OCI-LY7 (cell line): ENCODE data around the gene PTPRCAP. TPM values are rescaled to one million over a fixed set of nuclear protein-coding genes. Genes with fewer than 3 reads are reported as not detected.

ENCODE experiments used
- BruUV-seq: library from RNA; stranded (reverse); fragments of 400-500 nt; replicated peaks from 2 replicates; lab custom pipeline; 2021; lab: Mats Ljungman, UMichigan
- CTCF ChIA-PET: fragments of 300-600 bp; sonication (Branson Sonifier 250); formaldehyde crosslinking; loops from one replicate; lab custom pipeline; 2022; ENCODE audit warnings: antibody characterized with exemption; ENCODE audit not compliant: unreplicated experiment; lab: Charles Lee
- POLR2A ChIA-PET: fragments of 300-600 bp; sonication (Branson Sonifier 250); formaldehyde crosslinking; loops from one replicate; lab custom pipeline; 2022; ENCODE audit warnings: antibody characterized with exemption; lab: Charles Lee
- DNase-seq: peaks from one replicate; pipeline ENCODE4 v3.0.0-alpha.2; 2015; ENCODE audit warnings: low spot score
- H2AFZ ChIP-seq: fragments of 200-600 bp; sonication (generic), shearing (Covaris generic); 2 replicates; pipeline ENCODE4 v1.6.1; 2014; ENCODE audit warnings: mild to moderate bottlenecking, antibody characterized with exemption, low read length, moderate library complexity
- H3K27ac ChIP-seq: fragments of 200-600 bp; sonication (generic); 2 replicates; pipeline ENCODE4 v1.5.1; 2014; ENCODE audit warnings: mixed run types, low read depth, mild to moderate bottlenecking, moderate library complexity, low read length, inconsistent platforms; ENCODE audit not compliant: poor library complexity, severe bottlenecking
- H3K36me3 ChIP-seq: fragments of 200-600 bp; sonication (generic); 2 replicates; pipeline ENCODE4 v1.6.1; 2014; ENCODE audit warnings: mild to moderate bottlenecking, antibody characterized with exemption, low read length, moderate library complexity, mixed read lengths; ENCODE audit not compliant: insufficient read depth
- H3K4me1 ChIP-seq: fragments of 200-600 bp; sonication (generic); 2 replicates; pipeline ENCODE4 v1.5.1; 2014; ENCODE audit warnings: mild to moderate bottlenecking, low read length; ENCODE audit not compliant: insufficient read depth, poor library complexity, severe bottlenecking
- H3K4me2 ChIP-seq: fragments of 200-600 bp; sonication (generic); 2 replicates; pipeline ENCODE4 v1.6.1; 2014; ENCODE audit warnings: mild to moderate bottlenecking, low read length
- H3K4me3 ChIP-seq: fragments of 200-600 bp; sonication (generic); 2 replicates; pipeline ENCODE4 v1.5.1; 2014; ENCODE audit warnings: mild to moderate bottlenecking, low read depth, low read length; ENCODE audit not compliant: poor library complexity, severe bottlenecking
- H3K79me2 ChIP-seq: fragments of 200-600 bp; sonication (generic); 2 replicates; pipeline ENCODE4 v1.6.1; 2016; ENCODE audit warnings: low read depth, mild to moderate bottlenecking, low read length, moderate library complexity, mixed read lengths; ENCODE audit not compliant: insufficient read depth
- H3K9me2 ChIP-seq: fragments of 200-600 bp; sonication (generic); 2 replicates; pipeline ENCODE4 v1.6.1; 2016; ENCODE audit warnings: mild to moderate bottlenecking, low read length, mixed read lengths; ENCODE audit not compliant: insufficient read depth
- H3K9me3 ChIP-seq: fragments of 200-600 bp; sonication (generic); 2 replicates; pipeline ENCODE4 v1.6.1; 2014; ENCODE audit warnings: mild to moderate bottlenecking, mixed run types, low read length, mixed read lengths
- H4K20me1 ChIP-seq: fragments of 200-600 bp; sonication (generic); 2 replicates; pipeline ENCODE4 v1.6.1; 2014; ENCODE audit warnings: mild to moderate bottlenecking, antibody characterized with exemption, low read length, moderate library complexity, mixed read lengths; ENCODE audit not compliant: insufficient read depth
- CTCF ChIP-seq: fragments of 200-600 bp; sonication (generic); conservative IDR thresholded peaks from 2 replicates; pipeline ENCODE4 v1.5.1; 2014; ENCODE audit warnings: mild to moderate bottlenecking, antibody characterized with exemption, low read length, moderate library complexity, mixed read lengths
- EZH2phosphoT487 ChIP-seq: fragments of 200-600 bp; sonication (generic); IDR thresholded peaks from 2 replicates; pipeline ENCODE4 v1.6.1; 2018; ENCODE audit warnings: low read depth, borderline replicate concordance, mild to moderate bottlenecking, mixed run types, antibody characterized with exemption, low read length, moderate library complexity, mixed read lengths
- intact Hi-C: fragments of 100-400 bp; cut with micrococcal nuclease; formaldehyde crosslinking; loops from one replicate; pipeline ENCODE4 v1.10.0; 2022; ENCODE audit not compliant: unreplicated experiment
- total RNA-seq, 2 experiments: library from RNA; depleted of rRNA in 1 of 2; stranded (reverse); fragments of >200 nt in 1 of 2; shearing (Covaris generic) in 1 of 2; gene quantifications; 2 replicates each; pipeline ENCODE4 v1.2.3, GENCODE V29; 2014 to 2022

The PTPRCAP gene
- total RNA-seq, 2 experiments from 2014 or later = 129 to 212 TPM

GRCh38 chr11:67396259-67396581 lies 41.3 kb downstream of the PTPRCAP start:
- H4K20me1 ChIP-seq = 0 out of 2 replicates have a peak, but pooled peaks cover 7% of the 10 kb centered on the region
- H3K79me2 ChIP-seq = peaks cover 23% of the 10 kb centered on the region
- H2AFZ ChIP-seq = no peak overlapping the region
- intact Hi-C loops = no loop called here
- peak overlapping the region; percentile 36 for H3K27ac ChIP-seq
- no peak overlapping the region for H3K4me2 ChIP-seq
- H3K4me1 ChIP-seq = peaks cover 32% of the 10 kb centered on the region
- ChIA-PET POLR2A (no interaction called here), CTCF (no interaction called here)
- DNase-seq = peak; percentile 0
- no peaks in the 10 kb centered on the region for H3K9me3 ChIP-seq
- H3K9me2 ChIP-seq = no peaks in the 10 kb centered on the region
- no peak overlapping the region for H3K4me3 ChIP-seq
- TF ChIP-seq CTCF = no peak
- TF ChIP-seq EZH2phosphoT487 = no peak
- peaks cover 72% of the 10 kb centered on the region for H3K36me3 ChIP-seq
- BruUV-seq = no TSS peak

GRCh38 chr11:67395555-67396258 lies 41.8 kb downstream of the PTPRCAP start:
- H3K36me3 ChIP-seq = peaks cover 69% of the 10 kb centered on the region
- intact Hi-C loops = no loop called here
- H3K9me3 ChIP-seq = no peaks in the 10 kb centered on the region
- peaks cover 23% of the 10 kb centered on the region; the same call in 1 of the 2 replicates for H3K79me2 ChIP-seq
- no peaks in the 10 kb centered on the region for H3K9me2 ChIP-seq
- H3K27ac ChIP-seq = no peak overlapping the region
- TF ChIP-seq EZH2phosphoT487 (no peak), CTCF (no peak)
- no peak overlapping the region for H2AFZ ChIP-seq
- BruUV-seq = no TSS peak
- POLR2A ChIA-PET = no interaction called here
- 0 out of 2 replicates have a peak, but pooled peaks cover 6% of the 10 kb centered on the region for H4K20me1 ChIP-seq
- DNase-seq = no peak
- no peak overlapping the region for H3K4me2 ChIP-seq
- CTCF ChIA-PET = no interaction called here
- no peak overlapping the region for H3K4me3 ChIP-seq
- peaks cover 33% of the 10 kb centered on the region for H3K4me1 ChIP-seq

- POLR2A ChIA-PET = interaction anchor here (1.0 kb wide), 1 partner anchor 10 kb away, joined by 6 read pairs; the partner anchor contains the start of gene TBC1D10C
- CTCF ChIA-PET = no interaction called here
- no peaks in the 10 kb centered on the region for H3K9me3 ChIP-seq
- no peak overlapping the region for H2AFZ ChIP-seq
- peaks cover 19% of the 10 kb centered on the region; the same call in 1 of the 2 replicates for H3K79me2 ChIP-seq
- H3K4me3 ChIP-seq = no peak overlapping the region
- TF ChIP-seq EZH2phosphoT487 = no peak
- TF ChIP-seq CTCF = no peak
- H3K9me2 ChIP-seq = no peaks in the 10 kb centered on the region
- peaks cover 34% of the 10 kb centered on the region for H3K4me1 ChIP-seq
- no TSS peak for BruUV-seq
- no peak for DNase-seq
- H3K36me3 ChIP-seq = peaks cover 54% of the 10 kb centered on the region
- no peak overlapping the region for H3K27ac ChIP-seq
- no peaks in the 10 kb centered on the region for H4K20me1 ChIP-seq
- no peak overlapping the region for H3K4me2 ChIP-seq
- intact Hi-C loops = no loop called here
Observed at GRCh38 chr11:67393990-67394389, 43.5 kb downstream of the PTPRCAP start.
